ENCODE results near the gene IFT80. TPM values are rescaled to one million over a fixed set of nuclear protein-coding genes. Genes with fewer than 3 reads are reported as not detected.

Gene IFT80
- total RNA-seq, 1 experiment from 2014 or later, result 59.4 TPM

DNA sequence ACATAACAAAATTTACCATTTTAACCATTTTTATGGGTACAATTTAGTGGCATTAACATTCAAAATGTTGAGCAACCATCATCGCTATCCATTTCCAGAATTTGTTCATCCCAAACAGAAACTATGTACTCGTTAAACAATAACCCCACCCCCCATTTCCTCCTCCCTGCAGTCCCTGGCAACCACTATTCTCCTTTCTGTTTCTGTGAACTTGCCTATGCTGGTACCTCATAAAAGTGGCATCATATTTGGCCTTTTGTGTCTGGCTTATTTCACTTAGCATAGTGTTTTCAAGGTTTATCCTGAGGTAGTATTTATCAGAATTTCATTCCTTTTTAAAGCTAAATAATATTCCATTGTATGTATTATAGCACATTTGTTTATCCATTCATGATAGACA, 141.4 kb downstream of the IFT80 start:
- TF ChIP-seq, protein P1, sequence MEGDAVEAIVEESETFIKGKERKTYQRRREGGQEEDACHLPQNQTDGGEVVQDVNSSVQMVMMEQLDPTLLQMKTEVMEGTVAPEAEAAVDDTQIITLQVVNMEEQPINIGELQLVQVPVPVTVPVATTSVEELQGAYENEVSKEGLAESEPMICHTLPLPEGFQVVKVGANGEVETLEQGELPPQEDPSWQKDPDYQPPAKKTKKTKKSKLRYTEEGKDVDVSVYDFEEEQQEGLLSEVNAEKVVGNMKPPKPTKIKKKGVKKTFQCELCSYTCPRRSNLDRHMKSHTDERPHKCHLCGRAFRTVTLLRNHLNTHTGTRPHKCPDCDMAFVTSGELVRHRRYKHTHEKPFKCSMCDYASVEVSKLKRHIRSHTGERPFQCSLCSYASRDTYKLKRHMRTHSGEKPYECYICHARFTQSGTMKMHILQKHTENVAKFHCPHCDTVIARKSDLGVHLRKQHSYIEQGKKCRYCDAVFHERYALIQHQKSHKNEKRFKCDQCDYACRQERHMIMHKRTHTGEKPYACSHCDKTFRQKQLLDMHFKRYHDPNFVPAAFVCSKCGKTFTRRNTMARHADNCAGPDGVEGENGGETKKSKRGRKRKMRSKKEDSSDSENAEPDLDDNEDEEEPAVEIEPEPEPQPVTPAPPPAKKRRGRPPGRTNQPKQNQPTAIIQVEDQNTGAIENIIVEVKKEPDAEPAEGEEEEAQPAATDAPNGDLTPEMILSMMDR (conservative IDR thresholded peaks at IDR 0.05), result no peak
- no peak for TF ChIP-seq EZH2 (IDR thresholded peaks at IDR 0.05; ENCODE audit: low read depth)
- H3K4me3 ChIP-seq, result no peak overlapping the region

DNA sequence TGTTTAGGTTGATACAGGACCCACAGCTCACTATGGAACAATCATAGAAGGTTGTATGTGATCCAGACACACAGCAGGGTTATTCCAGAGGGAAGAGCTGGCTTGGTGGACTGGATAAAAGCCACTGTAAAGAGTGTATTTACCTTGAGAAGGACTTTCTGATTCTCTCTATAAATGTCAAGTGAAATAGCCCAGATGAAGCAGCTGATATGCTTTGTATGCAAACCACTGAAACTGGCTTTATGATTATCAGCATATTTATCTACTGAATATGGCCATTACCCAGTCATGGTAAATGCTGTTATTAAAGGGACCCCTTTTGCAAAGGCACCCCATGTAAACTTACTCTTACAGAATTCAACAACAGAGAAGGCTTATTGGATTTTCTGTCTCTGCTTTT, 145.7 kb downstream of the IFT80 start:
- intact Hi-C loops (cut with micrococcal nuclease; ENCODE audit: unreplicated experiment), result no loop called here
- no peaks in the 10 kb centered on the region for H3K4me1 ChIP-seq (replicated peaks; ENCODE audit: insufficient read depth)
- no peak overlapping the region for H3K4me3 ChIP-seq
- H3K79me2 ChIP-seq (ENCODE audit: low read depth), result no peaks in the 10 kb centered on the region
- DNase-seq, result no peak
- POLR2A ChIA-PET (ENCODE audit: unreplicated experiment), result no interaction called here
- TF ChIP-seq EZH2 (IDR thresholded peaks at IDR 0.05; ENCODE audit: low read depth), result no peak
- TF ChIP-seq, protein P1 (conservative IDR thresholded peaks at IDR 0.05), result no peak
- no peak overlapping the region for H3K4me2 ChIP-seq
- H3K27me3 ChIP-seq (ENCODE audit: insufficient read depth, low read depth), result no peaks in the 10 kb centered on the region
- no peaks in the 10 kb centered on the region for H3K36me3 ChIP-seq (ENCODE audit: low read depth)
- H3F3A ChIP-seq (ENCODE audit: insufficient read depth, low read depth), result no peaks in the 10 kb centered on the region
- H3K27ac ChIP-seq, result no peak overlapping the region
- H3K9me3 ChIP-seq (ENCODE audit: insufficient read depth, low read depth), result no peaks in the 10 kb centered on the region
- H4K20me1 ChIP-seq (ENCODE audit: insufficient read depth), result no peaks in the 10 kb centered on the region
- H2AFZ ChIP-seq, result no peak overlapping the region
- no peaks in the 10 kb centered on the region for H3K9me2 ChIP-seq (ENCODE audit: insufficient read depth)
- BruUV-seq (replicated peaks), result no TSS peak
- CTCF ChIA-PET, result no interaction called here

More for the DNA sequence above, 141.4 kb downstream of the IFT80 start:
- H3K36me3 ChIP-seq (ENCODE audit: low read depth), result no peaks in the 10 kb centered on the region
- no peaks in the 10 kb centered on the region for H3F3A ChIP-seq (ENCODE audit: insufficient read depth, low read depth)
- no peak overlapping the region for H2AFZ ChIP-seq
- H3K79me2 ChIP-seq (ENCODE audit: low read depth), result no peaks in the 10 kb centered on the region
- no peaks in the 10 kb centered on the region for H4K20me1 ChIP-seq (ENCODE audit: insufficient read depth)
- H3K9me2 ChIP-seq (ENCODE audit: insufficient read depth), result no peaks in the 10 kb centered on the region
- H3K4me2 ChIP-seq, result no peak overlapping the region
- BruUV-seq (replicated peaks), result no TSS peak
- no peak overlapping the region for H3K27ac ChIP-seq
- POLR2A ChIA-PET (ENCODE audit: unreplicated experiment), result no interaction called here
- H3K9me3 ChIP-seq (ENCODE audit: insufficient read depth, low read depth), result no peaks in the 10 kb centered on the region
- CTCF ChIA-PET, result no interaction called here
- 0 out of 2 replicates have a peak, but pooled peaks cover 5% of the 10 kb centered on the region for H3K4me1 ChIP-seq (replicated peaks; ENCODE audit: insufficient read depth)
- DNase-seq, result no peak
- H3K27me3 ChIP-seq (ENCODE audit: insufficient read depth, low read depth), result no peaks in the 10 kb centered on the region
- intact Hi-C loops (cut with micrococcal nuclease; ENCODE audit: unreplicated experiment), result no loop called here

DNA sequence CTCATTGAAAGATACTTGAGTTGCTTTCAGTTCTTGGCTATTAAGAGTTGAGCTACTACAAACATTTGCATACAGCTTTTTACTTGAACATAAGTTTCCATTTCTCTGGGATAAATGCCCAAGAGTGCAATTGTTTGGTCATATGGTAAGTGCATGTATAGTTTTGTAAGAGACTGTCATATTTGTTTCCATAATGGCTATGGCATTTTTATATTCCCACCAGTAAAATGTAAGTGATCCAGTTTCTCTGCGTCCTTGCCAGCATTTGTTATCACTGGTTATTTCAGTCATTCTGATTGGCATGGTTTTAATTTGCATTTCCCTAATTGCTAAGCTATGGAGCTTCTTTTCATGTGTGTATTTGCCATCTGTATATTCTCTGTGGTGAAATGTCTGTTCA, 151.3 kb downstream of the IFT80 start:
- Histone ChIP-seq H3K27me3 (ENCODE audit: insufficient read depth, low read depth) (no peaks in the 10 kb centered on the region), H3K4me3 (no peak overlapping the region), H3F3A (ENCODE audit: insufficient read depth, low read depth) (no peaks in the 10 kb centered on the region), H3K9me3 (ENCODE audit: insufficient read depth, low read depth) (no peaks in the 10 kb centered on the region), H3K27ac (no peak overlapping the region), H4K20me1 (ENCODE audit: insufficient read depth) (no peaks in the 10 kb centered on the region), H3K4me2 (no peak overlapping the region), H3K79me2 (ENCODE audit: low read depth) (no peaks in the 10 kb centered on the region), H3K36me3 (ENCODE audit: low read depth) (no peaks in the 10 kb centered on the region), H3K4me1 (replicated peaks; ENCODE audit: insufficient read depth) (no peaks in the 10 kb centered on the region), H2AFZ (no peak overlapping the region), H3K9me2 (ENCODE audit: insufficient read depth) (no peaks in the 10 kb centered on the region)
- intact Hi-C loops (cut with micrococcal nuclease; ENCODE audit: unreplicated experiment), result no loop called here
- ChIA-PET POLR2A (ENCODE audit: unreplicated experiment) (no interaction called here), CTCF (no interaction called here)
- DNase-seq, result no peak
- TF ChIP-seq, protein P1 (conservative IDR thresholded peaks at IDR 0.05), result no peak
- no peak for TF ChIP-seq EZH2 (IDR thresholded peaks at IDR 0.05; ENCODE audit: low read depth)
- BruUV-seq (replicated peaks), result no TSS peak

Measured in PC-9 (cell line).